ENCODE measurements around the gene PYGO2.

PYGO2 gene

GRCh38 chr1:154959426-154959780 lies 2.2 kb downstream of the PYGO2 start:
- DNase-seq, result no peak

GRCh38 chr1:154958681-154959425 lies 2.7 kb downstream of the PYGO2 start:
- DNase-seq, result no peak

- no peak for DNase-seq
Observed at GRCh38 chr1:154958036-154958435, 3.5 kb downstream of the PYGO2 start.

- DNase-seq, result no peak
Observed at GRCh38 chr1:154957091-154957657, 4.4 kb downstream of the PYGO2 start.

- DNase-seq, result no peak
Observed at GRCh38 chr1:154956544-154956941, 5.0 kb downstream of the PYGO2 start.

- peak; percentile 47 to 84 for DNase-seq
Observed at GRCh38 chr1:154955718-154956543, 5.7 kb downstream of the PYGO2 start, which contains the start of gene PBXIP1. Gene PBXIP1 (minus strand): TSS chr1:154956099. CDS start chr1:154953721, 2,378 bp downstream.

GRCh38 chr1:154955039-154955717 lies 6.4 kb downstream of the PYGO2 start:
- DNase-seq, result peak in 1 of 2 donors; percentile 47

- no peak for DNase-seq
Observed at GRCh38 chr1:154954541-154954940, 7.0 kb downstream of the PYGO2 start.

GRCh38 chr1:154953611-154954038 lies 8.0 kb downstream of the PYGO2 start:
- DNase-seq, result no peak

- no peak for DNase-seq
Observed at GRCh38 chr1:154952664-154953063, 8.9 kb downstream of the PYGO2 start.

- DNase-seq, result no peak
Observed at GRCh38 chr1:154951901-154952657, 9.5 kb downstream of the PYGO2 start.

GRCh38 chr1:154948079-154948478 lies 13.5 kb downstream of the PYGO2 start:
- DNase-seq, result no peak

- no peak for DNase-seq
Observed at GRCh38 chr1:154945962-154946850, 15.4 kb downstream of the PYGO2 start.

GRCh38 chr1:154945160-154945961 lies 16.2 kb downstream of the PYGO2 start:
- DNase-seq, result no peak

- no peak for DNase-seq
Observed at GRCh38 chr1:154944401-154945159, 17.0 kb downstream of the PYGO2 start.

- peak; percentile 13 to 52 for DNase-seq
Observed at GRCh38 chr1:154943649-154944400, 17.8 kb downstream of the PYGO2 start.

GRCh38 chr1:154941333-154942013 lies 20.1 kb downstream of the PYGO2 start:
- no peak for DNase-seq

GRCh38 chr1:154940651-154941194 lies 20.9 kb downstream of the PYGO2 start:
- no peak for DNase-seq

Data from bone marrow (tissue), 2 donors.